ENCODE measurements around the gene EDNRA. TPM values are rescaled to one million over a fixed set of nuclear protein-coding genes. Genes with fewer than 3 reads are reported as not detected.

Gene EDNRA
- total RNA-seq, 4 donors from 2014 or later: 3.4 to 18.7 (median 7.7) TPM

DNA sequence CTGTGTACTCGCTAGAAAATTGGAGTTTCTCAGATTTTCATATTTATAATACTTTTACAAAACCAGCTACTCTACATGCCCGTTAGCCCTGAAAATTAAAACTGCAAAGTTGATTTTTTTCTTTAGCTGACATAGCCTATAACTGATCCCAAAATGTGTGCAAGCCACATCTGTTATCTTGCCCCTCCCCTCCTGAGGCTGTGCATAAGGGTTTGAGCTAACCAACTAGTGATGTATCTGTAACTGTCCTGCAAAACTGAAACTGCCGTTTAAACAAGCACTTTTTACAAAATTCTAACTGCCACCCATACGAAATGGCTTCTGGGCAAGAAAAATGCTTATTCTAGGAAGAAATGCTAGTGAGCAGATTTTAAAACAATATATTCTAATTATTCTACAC is 59.1 kb downstream of the EDNRA start:
- Histone ChIP-seq H3K27me3 (no peaks in the 10 kb centered on the region), H3K36me3 (no peaks in the 10 kb centered on the region), H3K4me3 (no peak overlapping the region), H3K9me3 (no peaks in the 10 kb centered on the region), H3K4me1 (no peaks in the 10 kb centered on the region), H3K27ac (no peak overlapping the region)
- 74 to 75% methylated on average over 4 of the region's 4 CpGs for WGBS, 2 donors (ENCODE audit: low coverage in 1 of 2)
- ATAC-seq: no peak
- TF ChIP-seq, protein P1, sequence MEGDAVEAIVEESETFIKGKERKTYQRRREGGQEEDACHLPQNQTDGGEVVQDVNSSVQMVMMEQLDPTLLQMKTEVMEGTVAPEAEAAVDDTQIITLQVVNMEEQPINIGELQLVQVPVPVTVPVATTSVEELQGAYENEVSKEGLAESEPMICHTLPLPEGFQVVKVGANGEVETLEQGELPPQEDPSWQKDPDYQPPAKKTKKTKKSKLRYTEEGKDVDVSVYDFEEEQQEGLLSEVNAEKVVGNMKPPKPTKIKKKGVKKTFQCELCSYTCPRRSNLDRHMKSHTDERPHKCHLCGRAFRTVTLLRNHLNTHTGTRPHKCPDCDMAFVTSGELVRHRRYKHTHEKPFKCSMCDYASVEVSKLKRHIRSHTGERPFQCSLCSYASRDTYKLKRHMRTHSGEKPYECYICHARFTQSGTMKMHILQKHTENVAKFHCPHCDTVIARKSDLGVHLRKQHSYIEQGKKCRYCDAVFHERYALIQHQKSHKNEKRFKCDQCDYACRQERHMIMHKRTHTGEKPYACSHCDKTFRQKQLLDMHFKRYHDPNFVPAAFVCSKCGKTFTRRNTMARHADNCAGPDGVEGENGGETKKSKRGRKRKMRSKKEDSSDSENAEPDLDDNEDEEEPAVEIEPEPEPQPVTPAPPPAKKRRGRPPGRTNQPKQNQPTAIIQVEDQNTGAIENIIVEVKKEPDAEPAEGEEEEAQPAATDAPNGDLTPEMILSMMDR (IDR thresholded peaks at IDR 0.05): no peak
- TF ChIP-seq POLR2AphosphoS5 (IDR thresholded peaks at IDR 0.05) (no peak), EP300 (IDR thresholded peaks at IDR 0.05) (no peak)

DNA sequence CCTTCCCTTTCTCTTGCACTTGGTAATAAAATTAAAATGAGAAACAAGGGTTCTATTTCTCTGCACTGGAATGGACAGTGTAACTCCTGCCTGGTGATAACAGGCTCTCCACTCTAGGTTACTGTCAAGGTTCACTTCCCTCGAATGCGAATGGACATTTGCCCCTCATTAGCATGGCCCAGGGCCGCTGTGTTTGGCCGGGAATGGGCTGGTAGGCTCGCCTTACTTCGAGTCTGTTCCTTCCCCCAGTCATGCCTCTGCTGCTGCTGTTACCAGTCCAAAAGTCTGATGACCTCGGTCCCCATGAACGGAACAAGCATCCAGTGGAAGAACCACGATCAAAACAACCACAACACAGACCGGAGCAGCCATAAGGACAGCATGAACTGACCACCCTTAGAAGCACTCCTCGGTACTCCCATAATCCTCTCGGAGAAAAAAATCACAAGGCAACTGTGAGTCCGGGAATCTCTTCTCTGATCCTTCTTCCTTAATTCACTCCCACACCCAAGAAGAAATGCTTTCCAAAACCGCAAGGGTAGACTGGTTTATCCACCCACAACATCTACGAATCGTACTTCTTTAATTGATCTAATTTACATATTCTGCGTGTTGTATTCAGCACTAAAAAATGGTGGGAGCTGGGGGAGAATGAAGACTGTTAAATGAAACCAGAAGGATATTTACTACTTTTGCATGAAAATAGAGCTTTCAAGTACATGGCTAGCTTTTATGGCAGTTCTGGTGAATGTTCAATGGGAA is 61.5 kb downstream of the EDNRA start:
- no peaks in the 10 kb centered on the region for H3K27me3 ChIP-seq
- no peak overlapping the region for H3K4me3 ChIP-seq
- no peak for ATAC-seq
- TF ChIP-seq, protein P1 (IDR thresholded peaks at IDR 0.05): no peak
- TF ChIP-seq POLR2A (IDR thresholded peaks at IDR 0.05) (no peak), POLR2AphosphoS5 (IDR thresholded peaks at IDR 0.05) (no peak), EP300 (IDR thresholded peaks at IDR 0.05) (no peak)
- no peaks in the 10 kb centered on the region for H3K36me3 ChIP-seq
- H3K27ac ChIP-seq: no peak overlapping the region
- H3K4me1 ChIP-seq: no peaks in the 10 kb centered on the region
- H3K9me3 ChIP-seq: no peaks in the 10 kb centered on the region
- 85 to 92% methylated on average over 2 to 12 of the region's 17 CpGs for WGBS, 2 donors (ENCODE audit: low coverage in 1 of 2)

DNA sequence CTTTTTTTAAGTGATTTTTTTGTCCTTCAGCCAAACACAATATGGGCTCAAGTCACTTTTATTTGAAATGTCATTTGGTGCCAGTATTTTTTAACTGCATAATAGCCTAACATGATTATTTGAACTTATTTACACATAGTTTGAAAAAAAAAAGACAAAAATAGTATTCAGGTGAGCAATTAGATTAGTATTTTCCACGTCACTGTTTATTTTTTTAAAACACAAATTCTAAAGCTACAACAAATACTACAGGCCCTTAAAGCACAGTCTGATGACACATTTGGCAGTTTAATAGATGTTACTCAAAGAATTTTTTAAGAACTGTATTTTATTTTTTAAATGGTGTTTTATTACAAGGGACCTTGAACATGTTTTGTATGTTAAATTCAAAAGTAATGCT is 62.1 kb downstream of the EDNRA start:
- no peak for ATAC-seq
- H3K4me1 ChIP-seq: no peaks in the 10 kb centered on the region
- no peaks in the 10 kb centered on the region for H3K36me3 ChIP-seq
- 36 to 68% methylated on average over 1 of the region's 1 CpG for WGBS, 2 donors (ENCODE audit: low coverage in 1 of 2)
- no peak overlapping the region for H3K4me3 ChIP-seq
- TF ChIP-seq POLR2A (IDR thresholded peaks at IDR 0.05): no peak
- TF ChIP-seq, protein P1 (IDR thresholded peaks at IDR 0.05): no peak
- no peak for TF ChIP-seq POLR2AphosphoS5 (IDR thresholded peaks at IDR 0.05)
- TF ChIP-seq EP300 (IDR thresholded peaks at IDR 0.05): no peak
- H3K9me3 ChIP-seq: no peaks in the 10 kb centered on the region
- no peak overlapping the region for H3K27ac ChIP-seq
- no peaks in the 10 kb centered on the region for H3K27me3 ChIP-seq

DNA sequence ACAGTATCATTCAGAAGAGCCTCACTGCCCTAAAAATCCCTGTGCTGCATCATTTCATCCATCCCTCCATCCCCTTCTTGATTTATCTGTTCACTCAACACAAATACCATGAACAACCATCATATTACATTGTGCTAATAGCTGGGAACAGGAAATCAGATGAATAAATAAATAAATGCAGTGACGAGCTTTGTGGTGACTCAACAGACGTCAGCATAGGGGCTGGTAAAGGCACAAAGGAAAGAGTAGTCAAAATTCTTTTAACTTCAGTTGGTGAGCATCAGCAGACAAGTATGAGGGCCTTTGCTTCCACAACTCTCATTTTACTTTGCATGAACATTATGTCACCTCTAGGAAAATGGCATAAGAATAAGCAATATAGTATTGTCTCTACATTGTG is 65.5 kb downstream of the EDNRA start:
- no peak overlapping the region for H3K27ac ChIP-seq
- no peaks in the 10 kb centered on the region for H3K27me3 ChIP-seq
- TF ChIP-seq POLR2AphosphoS5 (IDR thresholded peaks at IDR 0.05) (no peak), EP300 (IDR thresholded peaks at IDR 0.05) (no peak), POLR2A (IDR thresholded peaks at IDR 0.05) (no peak)
- TF ChIP-seq, protein P1 (IDR thresholded peaks at IDR 0.05): no peak
- 37 to 63% methylated on average over 2 of the region's 2 CpGs for WGBS, 2 donors (ENCODE audit: low coverage in 1 of 2)
- no peaks in the 10 kb centered on the region for H3K9me3 ChIP-seq
- no peaks in the 10 kb centered on the region for H3K4me1 ChIP-seq
- no peak for ATAC-seq
- no peak overlapping the region for H3K4me3 ChIP-seq
- no peaks in the 10 kb centered on the region for H3K36me3 ChIP-seq
